GM21825 (cell line): ENCODE results near the gene ZNF708.
"Not testable (repeated sequence)": the region's sequence is repeated elsewhere in the genome, so short reads cannot be mapped to it uniquely, and the experiment has no call there.

Experiments
- ATAC-seq: cut with Tn5 transposase; IDR thresholded peaks from one replicate; pipeline ENCODE4 v1.9.1; 2021; ENCODE audit warnings: mild to moderate bottlenecking, moderate library complexity; ENCODE audit not compliant: unreplicated experiment

The ZNF708 gene

DNA sequence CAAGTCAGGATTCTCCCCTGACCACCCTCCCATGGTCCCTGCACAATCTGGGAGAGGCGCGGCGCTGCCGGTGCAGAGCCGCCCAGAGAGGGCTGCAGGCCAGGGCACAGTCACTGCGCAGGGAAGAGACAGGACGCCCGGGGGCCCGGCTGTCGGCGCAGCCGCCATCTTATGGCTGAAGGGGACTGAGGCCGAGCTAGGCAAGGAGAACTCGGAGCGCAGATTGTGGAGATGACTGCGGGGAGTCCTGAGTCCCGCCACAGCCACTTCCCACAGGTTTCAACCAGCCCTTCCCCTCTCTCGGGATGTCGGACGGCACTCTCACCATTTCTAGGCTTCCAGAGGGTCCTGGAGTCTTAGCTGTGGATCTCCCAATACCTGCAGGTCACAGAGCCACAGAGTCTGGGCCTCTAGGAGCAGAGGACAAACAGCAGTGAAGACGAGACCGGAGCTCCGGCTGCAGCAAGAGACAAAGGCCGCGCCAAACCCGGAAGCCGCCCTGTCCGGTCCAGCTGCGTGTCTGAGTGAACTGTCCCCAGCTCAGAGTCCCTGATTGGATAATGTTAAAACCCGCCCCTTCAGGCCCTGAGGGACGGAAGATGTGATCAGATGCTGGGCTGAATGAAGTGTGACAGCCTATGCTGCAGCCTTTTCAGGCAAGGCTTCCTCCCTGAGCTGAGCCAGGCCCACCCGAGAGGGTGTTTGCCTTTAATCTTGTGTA, at the start of gene ZNF708:
Gene ZNF708, minus strand, starts transcription at position 526 of the 721 bp plus-strand sequence. Its CDS starts 198 bp downstream, at position 328.
- peak; percentile 99 for ATAC-seq

DNA sequence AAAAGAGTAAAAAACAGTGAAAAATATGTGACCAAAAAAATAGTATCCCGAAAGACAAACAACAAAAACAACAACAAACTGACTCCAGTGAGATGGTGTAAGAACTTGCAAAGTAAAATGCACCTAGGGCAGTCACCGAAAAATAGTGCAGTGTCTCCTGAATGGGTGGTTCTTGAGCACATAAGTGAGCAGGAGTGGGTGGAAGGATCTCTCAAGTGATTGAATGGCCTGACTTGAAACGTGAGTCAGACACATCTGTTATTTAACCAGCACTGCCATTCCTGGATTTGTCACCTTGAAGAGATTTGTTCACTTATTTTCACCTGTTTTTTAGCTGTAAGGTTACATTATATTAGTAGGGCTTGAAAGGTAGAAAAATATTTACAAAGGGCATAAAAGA, 33.1 kb upstream of the ZNF708 start:
- ATAC-seq: no peak

DNA sequence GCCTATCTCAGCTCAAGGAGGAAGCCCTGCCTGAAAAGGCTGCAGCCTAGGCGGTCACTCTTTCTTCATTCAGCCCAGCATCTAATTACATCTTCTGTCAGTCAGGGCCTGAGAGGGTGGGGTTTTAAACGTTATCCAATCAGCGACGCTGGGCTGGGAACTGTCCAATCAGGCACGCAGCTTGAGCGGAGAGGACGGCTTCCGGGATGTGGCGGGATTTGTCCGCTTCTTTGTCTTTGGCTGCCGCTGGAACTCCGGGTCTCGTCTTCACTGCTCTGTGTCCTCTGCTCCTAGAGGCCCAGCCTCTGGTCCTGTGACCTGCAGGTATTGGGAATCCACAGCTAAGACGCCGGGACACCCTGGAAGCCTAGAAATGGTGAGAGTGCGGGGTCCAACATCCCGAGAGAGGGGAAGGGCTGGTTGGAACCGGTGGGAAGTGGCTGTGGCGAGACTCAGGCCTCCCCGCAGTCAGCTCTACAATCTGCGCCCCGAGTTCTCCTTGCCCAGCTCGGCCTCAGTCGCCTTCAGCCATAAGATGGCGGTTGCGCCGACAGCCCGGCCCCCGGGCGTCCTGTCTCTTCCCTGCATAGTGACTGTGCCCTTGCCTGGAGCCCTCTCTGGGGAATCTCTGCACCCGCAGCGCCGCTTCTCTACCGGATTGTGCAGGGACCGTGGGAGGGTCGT, 29.7 kb upstream of the ZNF708 start, which contains the start of gene ZNF738:
Gene ZNF738, plus strand, starts transcription at position 233 of the 684 bp plus-strand sequence. Its CDS starts 141 bp downstream, at position 374.
- ATAC-seq: peak; percentile 96

DNA sequence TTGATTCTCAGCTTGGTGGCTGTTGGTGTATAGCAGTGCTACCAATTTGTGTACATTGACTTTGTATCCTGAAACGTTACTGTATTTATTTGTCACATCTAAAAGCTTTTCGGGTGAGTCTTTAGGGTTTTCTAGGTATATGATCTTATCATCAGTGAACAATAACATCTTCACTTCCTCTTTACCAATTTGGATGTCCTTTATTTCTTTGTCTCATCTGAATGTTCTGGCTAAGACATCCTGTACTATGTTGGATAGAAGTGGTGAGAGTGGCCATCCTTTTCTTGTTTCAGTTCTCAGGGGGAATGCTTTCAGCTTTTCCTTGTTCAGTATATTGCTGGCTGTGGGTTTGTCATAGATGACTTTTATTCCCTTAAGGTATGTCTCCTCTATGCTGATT, 23.6 kb upstream of the ZNF708 start:
- ATAC-seq: no peak

GRCh38 chr19:21344841-21345240, 15.6 kb upstream of the ZNF708 start:
- ATAC-seq: not testable (repeated sequence)

DNA sequence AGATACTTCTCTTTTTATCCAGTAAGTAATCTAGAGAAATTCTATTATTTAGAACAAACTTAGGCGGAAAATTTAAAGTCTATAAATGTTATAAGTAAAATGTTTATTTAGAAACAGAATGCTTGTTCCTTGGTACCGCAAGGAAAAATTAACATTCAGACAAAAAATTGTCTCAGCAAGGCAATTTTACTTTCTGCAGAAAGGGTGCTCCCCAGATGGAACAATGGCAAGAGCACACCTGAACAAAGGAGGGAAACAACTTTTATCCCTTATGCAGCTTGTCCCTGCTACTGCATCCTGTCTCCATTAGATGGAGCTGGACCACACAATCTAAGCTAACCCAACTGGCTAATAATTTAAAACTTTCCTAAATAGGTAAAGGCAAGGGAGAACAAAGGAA, 6.5 kb upstream of the ZNF708 start:
- no peak for ATAC-seq

- no peak for ATAC-seq
Observed at GRCh38 chr19:21328406-21328805, 804 bp downstream of the ZNF708 start.

DNA sequence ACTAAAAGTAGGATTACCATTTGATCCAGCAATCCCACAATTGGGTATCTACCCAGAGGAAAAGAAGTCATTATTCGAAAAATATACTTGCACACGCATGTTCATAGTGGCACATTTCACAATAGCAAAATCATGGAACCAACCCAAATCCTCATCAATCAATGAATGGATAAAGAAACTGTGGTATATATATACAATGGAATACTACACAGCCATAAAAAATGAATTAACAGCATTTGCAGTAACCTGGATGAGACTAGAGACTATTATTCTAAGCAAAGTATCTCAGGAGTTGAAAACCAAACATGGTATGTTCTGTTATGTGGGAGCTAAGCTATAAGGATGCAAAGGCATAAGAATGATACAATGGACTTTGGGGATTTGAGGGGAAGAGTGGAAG, 3.0 kb downstream of the ZNF708 start:
- no peak for ATAC-seq

- ATAC-seq: no peak
Observed at GRCh38 chr19:21323000-21323399, 6.2 kb downstream of the ZNF708 start.

GRCh38 chr19:21322528-21322927, 6.7 kb downstream of the ZNF708 start:
- ATAC-seq: no peak

- no peak for ATAC-seq
Observed at GRCh38 chr19:21321996-21322395, 7.2 kb downstream of the ZNF708 start.

- ATAC-seq: no peak
Observed at GRCh38 chr19:21321134-21321533, 8.1 kb downstream of the ZNF708 start.

- ATAC-seq: no peak
Observed at GRCh38 chr19:21317821-21318220, 11.4 kb downstream of the ZNF708 start.

GRCh38 chr19:21314676-21315075, 14.5 kb downstream of the ZNF708 start:
- no peak for ATAC-seq

DNA sequence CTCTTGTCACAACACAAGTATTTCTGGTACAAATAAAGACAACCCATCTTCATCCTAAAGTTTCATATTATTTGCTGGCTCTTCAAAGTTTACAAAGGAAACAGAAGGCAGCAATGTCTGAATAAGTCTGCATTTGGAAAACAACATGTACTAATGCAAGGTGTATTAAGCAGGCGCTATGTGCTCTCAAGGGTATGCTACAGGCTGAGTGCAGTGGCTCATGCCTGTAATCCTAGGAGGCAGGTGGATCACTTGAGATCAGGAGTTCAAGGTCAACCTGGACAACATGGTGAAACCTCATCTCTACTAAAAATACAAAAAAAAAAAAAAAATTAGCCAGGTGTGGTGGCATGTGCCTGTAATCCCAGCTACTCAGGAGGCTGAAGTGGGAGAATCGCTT, 16.4 kb downstream of the ZNF708 start:
- not testable (repeated sequence) for ATAC-seq

DNA sequence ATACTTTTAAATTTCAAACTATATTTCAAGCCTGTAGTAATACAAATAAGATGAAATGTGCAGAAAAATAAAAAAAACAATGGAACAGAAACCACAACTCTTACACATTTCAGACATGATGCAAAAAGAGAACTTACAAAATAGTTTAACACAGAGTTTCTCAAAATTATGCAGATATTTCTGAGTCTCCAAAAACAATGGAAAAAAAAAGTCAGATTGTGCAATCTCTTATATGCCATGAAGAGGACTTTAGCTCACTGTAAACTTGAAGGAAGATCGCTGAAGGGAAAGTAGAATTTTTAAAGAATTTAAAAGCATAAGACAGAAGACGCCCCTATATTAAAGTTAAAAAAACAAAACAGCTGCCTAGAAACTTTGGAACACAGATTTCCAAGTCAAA, 20.4 kb downstream of the ZNF708 start:
- ATAC-seq: no peak

GRCh38 chr19:21306881-21307479, 22.2 kb downstream of the ZNF708 start:
- not testable (repeated sequence) for ATAC-seq

- ATAC-seq: not testable (repeated sequence)
Observed at GRCh38 chr19:21293768-21294167, 35.4 kb downstream of the ZNF708 start.

GRCh38 chr19:21269813-21270212, 59.4 kb downstream of the ZNF708 start:
- no peak for ATAC-seq

GRCh38 chr19:21264891-21265290, 64.3 kb downstream of the ZNF708 start:
- ATAC-seq: no peak

DNA sequence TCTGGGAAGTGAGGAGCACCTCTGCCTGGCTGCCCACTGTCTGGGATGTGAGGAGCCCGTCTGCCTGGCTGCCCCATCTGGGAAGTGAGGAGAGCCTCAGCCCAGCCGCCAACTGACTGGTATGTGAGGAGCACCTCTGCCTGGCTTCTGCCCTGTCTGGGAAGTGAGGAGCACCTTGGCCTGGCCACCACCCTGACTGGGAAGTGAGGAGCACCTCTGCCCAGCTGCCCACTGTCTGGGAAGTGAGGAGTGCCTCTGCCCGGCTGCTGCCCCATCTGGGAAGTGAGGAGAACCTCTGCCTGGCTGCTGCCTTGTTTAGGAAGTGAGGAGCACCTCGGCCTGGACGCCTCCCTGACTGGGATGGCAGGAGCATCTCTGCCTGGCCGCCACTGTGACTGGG, 64.8 kb downstream of the ZNF708 start:
- no peak for ATAC-seq

GRCh38 chr19:21260848-21261381, 68.3 kb downstream of the ZNF708 start:
- ATAC-seq: not testable (repeated sequence)
